IPS-18a (cell line): Measurements from ENCODE around the gene KCNIP4.
A peak's percentile ranks its signal among the peaks of the same experiment; 100 is the strongest.
"Not testable (repeated sequence)": the region's sequence is repeated elsewhere in the genome, so short reads cannot be mapped to it uniquely, and the experiment has no call there.

Source experiments
- H3K27ac ChIP-seq: one replicate; pipeline ENCODE4 v1.5.1; 2013; ENCODE audit warnings: low read length
- H3K27me3 ChIP-seq: one replicate; pipeline ENCODE4 v1.6.1; 2013; ENCODE audit warnings: mild to moderate bottlenecking, low read length; ENCODE audit not compliant: control insufficient read depth, insufficient read depth
- H3K36me3 ChIP-seq: one replicate; pipeline ENCODE4 v1.6.1; 2013; ENCODE audit warnings: low read depth, low read length; ENCODE audit not compliant: control insufficient read depth
- H3K4me1 ChIP-seq: one replicate; pipeline ENCODE4 v1.6.1; 2013; ENCODE audit warnings: low read depth, low read length; ENCODE audit not compliant: control insufficient read depth
- H3K4me3 ChIP-seq: one replicate; pipeline ENCODE4 v1.5.1; 2013; ENCODE audit warnings: low read length
- H3K9ac ChIP-seq: one replicate; pipeline ENCODE4 v1.6.1; 2013; ENCODE audit warnings: mild to moderate bottlenecking, low read length, moderate library complexity
- H3K9me3 ChIP-seq: one replicate; pipeline ENCODE4 v1.6.1; 2013; ENCODE audit warnings: low read depth, low read length; ENCODE audit not compliant: control insufficient read depth

Gene KCNIP4

DNA sequence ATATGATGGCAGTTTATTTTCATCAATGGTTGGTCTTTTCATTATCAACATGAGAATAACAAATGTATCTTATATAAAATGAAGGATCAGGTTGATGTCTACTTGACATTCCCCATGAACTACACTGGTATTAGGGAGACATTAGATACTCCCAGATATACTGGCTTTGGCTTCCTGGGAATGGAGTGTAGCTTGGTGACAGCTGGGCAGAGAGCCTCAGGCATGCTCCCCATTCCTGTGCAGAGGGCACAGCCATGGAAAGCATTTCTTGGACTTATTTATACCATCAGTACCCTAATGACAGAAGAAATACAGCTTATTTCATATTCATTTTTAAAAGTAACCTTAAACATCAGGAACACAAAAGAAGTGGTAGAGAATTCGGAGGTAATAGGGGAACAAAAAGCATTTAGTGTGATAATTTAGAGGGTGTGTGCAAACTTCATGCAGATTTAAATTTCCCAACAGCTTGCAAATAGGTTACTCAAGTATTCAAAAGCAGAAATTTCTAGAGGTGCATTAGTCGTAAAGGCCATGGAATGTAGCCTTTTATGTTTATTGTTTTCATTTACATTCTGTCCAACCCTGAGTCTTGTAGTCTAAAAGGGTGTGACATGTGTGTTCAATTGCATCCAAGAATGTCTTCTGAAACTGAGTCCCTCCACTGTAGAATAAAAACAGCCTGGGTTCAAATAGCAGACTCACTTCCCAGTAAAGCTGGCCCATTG lies 573.8 kb downstream of the KCNIP4 start:
- H3K9ac ChIP-seq = no peak overlapping the region
- no peaks in the 10 kb centered on the region for H3K4me1 ChIP-seq
- no peaks in the 10 kb centered on the region for H3K9me3 ChIP-seq
- no peak overlapping the region for H3K27ac ChIP-seq
- no peak overlapping the region for H3K4me3 ChIP-seq
- H3K36me3 ChIP-seq = no peaks in the 10 kb centered on the region
- H3K27me3 ChIP-seq = no peaks in the 10 kb centered on the region

DNA sequence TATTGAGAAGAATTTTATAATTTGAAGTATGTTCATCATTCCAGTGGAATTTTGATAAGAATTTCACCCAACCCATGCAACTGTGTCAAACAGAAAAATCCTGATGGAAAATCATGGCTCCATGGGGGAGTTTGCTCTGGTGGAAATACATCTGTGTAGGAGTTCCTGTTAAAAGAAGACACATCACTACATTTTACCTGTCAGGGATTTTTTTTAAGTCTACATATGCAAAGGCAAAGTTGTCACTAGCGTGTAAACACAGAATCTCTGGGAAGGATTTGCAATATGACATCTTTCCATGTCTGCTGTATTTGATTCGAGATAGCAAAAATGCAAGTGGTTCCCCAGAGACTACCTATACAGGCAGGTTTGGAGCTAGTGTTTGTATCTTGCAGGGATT lies 581.0 kb downstream of the KCNIP4 start:
- H3K4me3 ChIP-seq = no peak overlapping the region
- H3K9me3 ChIP-seq = no peaks in the 10 kb centered on the region
- H3K36me3 ChIP-seq = no peaks in the 10 kb centered on the region
- no peak overlapping the region for H3K9ac ChIP-seq
- peaks cover 8% of the 10 kb centered on the region for H3K4me1 ChIP-seq
- no peaks in the 10 kb centered on the region for H3K27me3 ChIP-seq
- no peak overlapping the region for H3K27ac ChIP-seq

DNA sequence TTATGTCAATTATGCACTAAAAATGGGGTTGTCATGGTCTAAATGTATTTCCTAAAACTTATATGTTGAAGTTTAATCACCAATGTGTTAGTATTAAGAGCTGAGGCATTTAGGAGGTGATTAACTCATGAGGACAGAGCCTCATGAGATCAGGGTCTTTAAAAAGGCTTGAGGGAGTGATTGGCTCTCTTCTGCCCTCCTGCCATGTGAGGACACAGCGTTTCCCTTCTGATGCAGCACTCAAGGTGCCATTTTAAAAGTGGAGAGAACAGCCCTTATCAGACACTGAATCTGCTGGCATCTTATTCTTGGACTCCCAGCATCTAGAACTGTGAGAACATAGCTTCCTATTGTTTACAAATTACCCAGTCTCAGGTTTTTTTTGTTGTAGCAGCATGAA lies 581.7 kb downstream of the KCNIP4 start:
- no peaks in the 10 kb centered on the region for H3K9me3 ChIP-seq
- no peak overlapping the region for H3K9ac ChIP-seq
- no peaks in the 10 kb centered on the region for H3K36me3 ChIP-seq
- no peak overlapping the region for H3K27ac ChIP-seq
- H3K4me1 ChIP-seq = peaks cover 14% of the 10 kb centered on the region
- no peaks in the 10 kb centered on the region for H3K27me3 ChIP-seq
- H3K4me3 ChIP-seq = no peak overlapping the region

DNA sequence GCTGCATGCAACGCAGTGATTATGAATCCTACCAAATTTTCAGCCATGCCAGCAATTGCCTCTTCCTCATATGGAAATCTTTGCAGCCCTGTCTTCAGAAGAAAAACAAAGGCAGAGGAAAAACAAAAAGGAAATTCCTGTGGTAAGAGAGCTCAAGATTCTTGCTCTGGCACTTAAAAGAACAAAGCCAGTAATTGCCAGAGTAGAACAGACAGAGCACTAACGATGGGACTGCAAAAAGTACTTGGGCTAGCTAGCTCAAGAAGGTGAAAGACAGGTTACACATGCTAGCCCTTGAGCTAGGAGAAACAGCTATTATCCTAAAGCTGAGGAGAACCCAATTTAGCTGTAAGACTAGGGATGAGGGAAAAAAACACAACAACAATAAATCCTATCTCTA lies 582.3 kb downstream of the KCNIP4 start:
- H3K27ac ChIP-seq = no peak overlapping the region
- H3K9me3 ChIP-seq = no peaks in the 10 kb centered on the region
- peaks cover 18% of the 10 kb centered on the region for H3K4me1 ChIP-seq
- H3K9ac ChIP-seq = no peak overlapping the region
- no peaks in the 10 kb centered on the region for H3K36me3 ChIP-seq
- no peaks in the 10 kb centered on the region for H3K27me3 ChIP-seq
- no peak overlapping the region for H3K4me3 ChIP-seq

DNA sequence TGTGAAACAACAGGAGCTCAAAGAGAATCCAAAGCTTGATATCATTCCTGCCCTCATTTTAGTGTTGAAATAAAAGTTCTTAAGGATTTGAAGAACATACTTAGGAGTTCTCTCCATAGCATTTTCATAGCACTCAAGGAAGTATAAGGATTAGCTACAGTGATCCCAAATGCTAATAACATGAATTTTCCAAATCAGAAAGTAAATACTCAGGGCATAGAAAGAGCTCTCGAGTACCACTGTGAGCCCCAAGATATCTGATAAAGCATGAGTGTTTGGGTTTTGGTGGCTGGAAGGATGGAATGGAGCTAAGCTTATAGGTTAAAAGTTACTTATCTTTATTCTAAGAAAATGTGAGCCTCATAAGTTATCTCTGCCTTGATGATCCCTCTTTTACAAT lies 584.9 kb downstream of the KCNIP4 start:
- H3K9me3 ChIP-seq = no peaks in the 10 kb centered on the region
- H3K9ac ChIP-seq = no peak overlapping the region
- H3K4me3 ChIP-seq = no peak overlapping the region
- H3K27ac ChIP-seq = no peak overlapping the region
- H3K4me1 ChIP-seq = peaks cover 32% of the 10 kb centered on the region
- no peaks in the 10 kb centered on the region for H3K27me3 ChIP-seq
- H3K36me3 ChIP-seq = no peaks in the 10 kb centered on the region

DNA sequence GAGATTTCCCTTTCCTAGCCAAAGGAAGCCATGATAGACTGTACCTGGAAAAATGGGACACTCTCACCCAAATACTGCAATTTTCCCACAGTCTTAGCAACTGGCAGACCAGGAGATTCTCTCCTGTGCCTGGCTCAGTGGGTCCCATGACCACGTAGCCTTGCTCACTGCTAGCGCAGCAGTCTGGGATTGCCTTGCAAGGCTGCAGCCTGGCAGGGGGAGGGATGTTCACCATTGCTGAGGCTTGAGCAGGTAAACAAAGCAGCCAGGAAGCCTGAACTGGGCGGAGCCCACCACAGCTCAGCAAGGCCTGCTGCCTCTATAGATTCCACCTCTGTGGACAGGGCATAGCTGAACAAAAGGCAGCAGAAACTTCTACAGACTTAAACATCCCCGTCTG lies 596.2 kb downstream of the KCNIP4 start:
- H3K27me3 ChIP-seq, H3K27ac ChIP-seq, H3K9ac ChIP-seq, H3K36me3 ChIP-seq, H3K9me3 ChIP-seq, H3K4me3 ChIP-seq, H3K4me1 ChIP-seq: not testable (repeated sequence)

DNA sequence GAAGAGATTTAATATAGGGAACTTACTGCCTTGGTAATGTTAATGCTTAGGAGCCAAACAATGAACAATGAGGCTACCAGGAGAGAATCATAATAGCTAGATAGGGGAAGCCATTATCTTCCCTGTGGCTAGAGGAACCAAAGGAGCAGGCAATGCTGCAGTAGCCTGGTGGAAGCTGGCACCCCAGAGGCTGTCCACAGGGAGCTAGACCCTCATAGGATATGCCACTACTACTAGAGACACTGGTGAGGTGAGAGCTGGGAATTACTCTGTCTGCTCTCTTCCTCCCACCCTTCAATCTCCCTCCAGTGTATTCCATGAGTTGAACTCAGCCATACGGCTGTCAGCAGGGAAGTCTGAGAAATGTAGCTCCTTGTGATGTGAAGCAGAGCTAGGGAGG lies 601.4 kb downstream of the KCNIP4 start:
- Histone ChIP-seq H3K27me3 (no peaks in the 10 kb centered on the region), H3K9me3 (no peaks in the 10 kb centered on the region), H3K27ac (no peak overlapping the region), H3K9ac (no peak overlapping the region), H3K36me3 (no peaks in the 10 kb centered on the region), H3K4me3 (no peak overlapping the region), H3K4me1 (no peaks in the 10 kb centered on the region)

DNA sequence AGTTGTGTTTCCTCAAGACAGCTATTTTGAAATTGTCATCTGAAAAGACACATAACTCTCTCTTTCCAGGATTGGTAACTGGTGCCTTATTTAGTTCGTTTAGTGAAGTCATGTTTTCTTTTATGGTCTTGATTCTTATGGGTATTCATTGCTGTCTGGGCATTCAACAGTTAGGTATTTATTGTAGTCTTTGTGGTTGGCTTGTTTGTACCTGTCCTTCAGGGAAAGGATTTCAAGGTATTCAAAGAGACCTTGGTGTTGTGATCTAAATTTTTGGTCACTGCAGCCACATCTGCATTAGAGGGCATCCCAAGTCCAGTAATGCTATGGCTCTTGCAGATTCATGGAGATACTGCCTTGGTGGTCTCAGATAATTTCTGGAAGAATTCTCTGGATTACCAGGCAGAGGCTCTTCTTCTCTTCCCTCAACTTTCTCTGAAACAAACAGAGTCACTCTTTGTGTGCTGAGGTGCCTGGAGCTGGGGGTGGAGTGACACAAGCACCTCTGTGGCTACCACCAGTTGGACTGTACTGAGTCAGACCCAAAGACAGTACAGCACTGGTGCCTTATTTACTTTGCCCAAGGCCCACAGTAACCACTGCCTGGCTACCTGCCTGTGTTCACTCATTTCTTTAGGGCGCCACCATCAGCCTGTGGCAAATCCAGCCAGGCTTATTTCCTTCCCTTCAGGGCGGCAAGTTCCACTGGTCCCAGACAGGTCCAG lies 620.4 kb downstream of the KCNIP4 start:
- no peak overlapping the region for H3K4me3 ChIP-seq
- no peaks in the 10 kb centered on the region for H3K36me3 ChIP-seq
- H3K4me1 ChIP-seq = no peaks in the 10 kb centered on the region
- H3K9me3 ChIP-seq = peaks cover 3% of the 10 kb centered on the region
- H3K27ac ChIP-seq = no peak overlapping the region
- H3K27me3 ChIP-seq = no peaks in the 10 kb centered on the region
- no peak overlapping the region for H3K9ac ChIP-seq

DNA sequence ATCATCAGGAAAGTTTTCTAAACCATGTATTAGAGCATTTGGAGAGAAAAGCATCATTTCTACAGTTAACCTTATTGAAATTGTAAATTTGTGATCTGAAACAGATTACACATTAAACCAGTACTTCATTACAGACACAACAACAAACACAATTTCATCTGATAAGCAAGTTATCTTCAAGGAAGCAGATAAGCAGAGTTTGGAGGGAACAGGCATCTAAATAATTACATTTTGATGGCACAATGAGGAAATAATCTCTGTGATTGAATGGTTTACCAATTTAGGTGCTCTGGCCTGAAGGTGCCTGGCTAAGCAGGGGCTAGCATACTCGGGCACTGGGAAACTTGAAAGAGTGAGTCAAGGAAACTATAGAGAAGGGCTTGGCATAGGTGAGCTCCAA lies 628.5 kb downstream of the KCNIP4 start:
- H3K36me3 ChIP-seq = no peaks in the 10 kb centered on the region
- H3K4me1 ChIP-seq = peaks cover 3% of the 10 kb centered on the region
- H3K9me3 ChIP-seq = peaks cover 3% of the 10 kb centered on the region
- no peaks in the 10 kb centered on the region for H3K27me3 ChIP-seq
- no peak overlapping the region for H3K9ac ChIP-seq
- H3K4me3 ChIP-seq = no peak overlapping the region
- H3K27ac ChIP-seq = no peak overlapping the region

DNA sequence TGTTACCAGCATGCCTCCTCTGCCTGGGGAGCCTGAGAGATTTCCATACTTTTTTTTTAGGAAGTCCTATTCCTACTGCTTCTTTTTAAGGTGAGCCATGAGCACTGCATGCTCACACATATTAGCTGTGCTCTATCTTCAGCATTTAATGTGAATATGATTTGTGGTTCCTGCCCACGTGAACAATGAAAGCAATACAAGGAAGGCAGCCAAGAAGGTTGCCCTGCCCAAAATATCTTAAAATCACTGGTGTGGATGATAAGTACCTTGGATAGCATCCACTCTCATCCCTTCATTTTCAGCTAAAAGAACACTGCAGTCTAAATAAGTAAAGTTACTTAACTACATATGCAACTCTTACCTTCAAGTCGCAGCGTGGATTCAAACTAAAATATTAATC lies 640.9 kb downstream of the KCNIP4 start:
- no peak overlapping the region for H3K4me3 ChIP-seq
- no peaks in the 10 kb centered on the region for H3K9me3 ChIP-seq
- H3K4me1 ChIP-seq = peaks cover 13% of the 10 kb centered on the region
- peaks cover 25% of the 10 kb centered on the region for H3K27me3 ChIP-seq
- no peak overlapping the region for H3K27ac ChIP-seq
- no peaks in the 10 kb centered on the region for H3K36me3 ChIP-seq
- no peak overlapping the region for H3K9ac ChIP-seq

DNA sequence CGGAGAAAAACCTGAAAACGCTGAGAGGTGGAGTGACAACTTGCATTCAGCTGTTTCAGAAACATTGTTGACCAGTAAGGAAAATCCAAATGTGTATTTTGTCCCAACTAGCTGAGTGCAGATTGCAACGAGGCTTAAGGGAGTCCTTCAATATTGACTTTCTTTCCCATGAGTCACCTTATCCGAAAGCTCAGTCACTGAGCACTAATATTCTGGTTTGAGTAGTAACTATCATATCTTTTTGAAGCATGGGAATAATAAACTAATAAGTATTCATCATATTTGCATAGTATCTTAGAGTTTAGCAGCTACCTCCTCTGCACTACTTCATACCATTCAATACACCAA lies 644.1 kb downstream of the KCNIP4 start:
- Histone ChIP-seq H3K36me3 (no peaks in the 10 kb centered on the region), H3K4me1 (peaks cover 13% of the 10 kb centered on the region), H3K9ac (peak overlapping the region; percentile 70), H3K9me3 (no peaks in the 10 kb centered on the region), H3K27me3 (peaks cover 25% of the 10 kb centered on the region), H3K4me3 (peak overlapping the region; percentile 75), H3K27ac (no peak overlapping the region)

DNA sequence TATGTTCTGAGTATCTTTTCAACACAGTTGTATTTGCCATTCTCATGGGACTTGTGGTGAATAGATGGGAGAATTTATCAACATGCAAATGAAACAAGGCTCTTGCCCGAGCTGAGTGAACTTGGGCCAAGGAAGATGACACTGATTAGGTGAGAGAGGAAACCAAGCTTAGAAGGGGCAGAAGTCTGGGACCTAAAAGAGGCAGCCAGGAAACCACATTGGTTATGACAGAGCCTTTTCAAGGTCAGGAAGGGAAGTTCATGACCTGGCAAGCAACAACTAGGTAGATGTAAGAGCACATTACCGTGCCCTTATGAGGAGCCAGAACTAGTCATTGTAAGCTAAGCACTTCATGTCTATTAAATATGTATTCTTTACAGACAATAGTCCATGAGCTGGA lies 658.0 kb downstream of the KCNIP4 start:
- H3K27ac ChIP-seq = no peak overlapping the region
- no peak overlapping the region for H3K9ac ChIP-seq

More for the DNA sequence above, 658.0 kb downstream of the KCNIP4 start:
- Histone ChIP-seq H3K4me3 (no peak overlapping the region), H3K9me3 (no peaks in the 10 kb centered on the region), H3K4me1 (no peaks in the 10 kb centered on the region), H3K27me3 (no peaks in the 10 kb centered on the region), H3K36me3 (no peaks in the 10 kb centered on the region)
